B cell (primary cell): ENCODE measurements around the gene METTL26. TPM values are rescaled to one million over a fixed set of nuclear protein-coding genes. Genes with fewer than 3 reads are reported as not detected.
A peak's percentile ranks its signal among the peaks of the same experiment; 100 is the strongest.

Experiments used
- ATAC-seq: fragments of 200-7000 bp; cut with Tn5 transposase; one replicate; pipeline ENCODE4 v1.10.0; 2021; ENCODE audit warnings: low read depth, mild to moderate bottlenecking, moderate number of reproducible peaks, moderate library complexity
- CTCF ChIA-PET: fragments of 350-600 bp; sonication (Branson Sonifier 250); formaldehyde crosslinking; loops from one replicate; lab custom pipeline; 2021; ENCODE audit warnings: antibody characterized with exemption, inconsistent platforms; lab: Charles Lee
- POLR2A ChIA-PET: fragments of 350-600 bp; sonication (Branson Sonifier 250); formaldehyde crosslinking; loops from one replicate; lab custom pipeline; 2021; ENCODE audit warnings: antibody characterized with exemption; lab: Charles Lee
- DNase-seq: peaks from one replicate; pipeline ENCODE4 v3.0.0; 2013
- H2AFZ ChIP-seq: 2 replicates; pipeline ENCODE4 v1.6.1; 2012; ENCODE audit warnings: mild to moderate bottlenecking, low read depth, low read length; ENCODE audit not compliant: insufficient read depth, poor library complexity, severe bottlenecking
- H3K27ac ChIP-seq, 2 donors: 1 replicate in 1 of 2; 2 replicates in 1 of 2; pipeline ENCODE4 v1.5.1; 2012 to 2013; ENCODE audit warnings: low read length in 2 of 2, mild to moderate bottlenecking in 2 of 2, moderate library complexity in 1 of 2
- H3K27me3 ChIP-seq, 4 experiments: fragments of 200-600 bp in 1 of 4; sonication (generic) in 1 of 4; replicated peaks in 1 of 4; 1 replicate in 2 of 4; 2 replicates in 2 of 4; pipeline versions ENCODE4 v1.6.1 to v1.7.0; 2013 to 2016; ENCODE audit warnings: low read length in 3 of 4, mild to moderate bottlenecking in 2 of 4, mixed read lengths in 1 of 4, moderate library complexity in 1 of 4; ENCODE audit not compliant: insufficient read depth in 4 of 4, control insufficient read depth in 3 of 4; ENCODE audit errors: control extremely low read depth in 1 of 4
- H3K36me3 ChIP-seq, 2 experiments: replicated peaks in 1 of 2; 1 replicate in 1 of 2; 2 replicates in 1 of 2; pipeline versions ENCODE4 v1.6.1 to v1.7.1; 2013; ENCODE audit warnings: low read length in 1 of 2; ENCODE audit not compliant: insufficient read depth in 2 of 2, control insufficient read depth in 1 of 2; ENCODE audit errors: control extremely low read depth in 1 of 2, extremely low read depth in 1 of 2
- H3K4me1 ChIP-seq, 2 donors: fragments of 200-600 bp in 1 of 2; sonication (generic) in 1 of 2; 1 replicate in 1 of 2; 2 replicates in 1 of 2; pipeline versions ENCODE4 v1.5.1 to v1.6.1; 2013 to 2017; ENCODE audit warnings: low read length in 2 of 2; ENCODE audit not compliant: control insufficient read depth in 2 of 2, insufficient read depth in 2 of 2
- H3K4me2 ChIP-seq: replicated peaks from 2 replicates; pipeline ENCODE3; 2012; ENCODE audit warnings: mild to moderate bottlenecking, low read depth, low read length; ENCODE audit not compliant: poor library complexity, severe bottlenecking
- H3K4me3 ChIP-seq, 5 experiments: fragments of 200-600 bp in 1 of 5; sonication (generic) in 1 of 5; 1 replicate in 3 of 5; 2 replicates in 2 of 5; pipeline versions ENCODE4 v1.5.1 to v1.7.0; 2011 to 2016; ENCODE audit warnings: low read length in 4 of 5, mild to moderate bottlenecking in 4 of 5, low read depth in 2 of 5, control low read depth in 1 of 5, moderate library complexity in 1 of 5; ENCODE audit not compliant: insufficient read depth in 1 of 5; ENCODE audit errors: control extremely low read depth in 1 of 5, extremely low read depth in 1 of 5
- H3K79me2 ChIP-seq: fragments of 200-600 bp; sonication (generic); one replicate; pipeline ENCODE4 v1.6.0; 2016; ENCODE audit warnings: low read length; ENCODE audit not compliant: control insufficient read depth, insufficient read depth
- H3K9ac ChIP-seq: fragments of 200-600 bp; sonication (generic); 2 replicates; pipeline ENCODE4 v1.6.1; 2017; ENCODE audit warnings: mild to moderate bottlenecking, low read length, moderate library complexity
- H3K9me3 ChIP-seq, 3 donors: one replicate each; pipeline versions ENCODE4 v1.6.1 to v1.7.1; 2013; ENCODE audit warnings: low read length in 2 of 3; ENCODE audit not compliant: control insufficient read depth in 2 of 3, insufficient read depth in 1 of 3; ENCODE audit errors: control extremely low read depth in 1 of 3
- H4K20me1 ChIP-seq: 2 replicates; pipeline ENCODE4 v1.6.0; 2012; ENCODE audit warnings: mild to moderate bottlenecking, low read length; ENCODE audit not compliant: insufficient read depth, control insufficient read depth, poor library complexity, severe bottlenecking
- H3K27ac Mint-ChIP-seq: one replicate; pipeline ENCODE4 v1.8.0; 2021; ENCODE audit warnings: mixed read lengths
- H3K27me3 Mint-ChIP-seq: one replicate; pipeline ENCODE4 v1.8.0; 2021; ENCODE audit warnings: mixed read lengths
- H3K4me1 Mint-ChIP-seq: one replicate; pipeline ENCODE4 v1.8.0; 2021; ENCODE audit warnings: mixed read lengths
- H3K4me3 Mint-ChIP-seq: one replicate; pipeline ENCODE4 v1.8.0; 2021; ENCODE audit warnings: mixed read lengths
- H3K9me3 Mint-ChIP-seq: one replicate; pipeline ENCODE4 v1.8.0; 2022; ENCODE audit warnings: mixed read lengths; ENCODE audit not compliant: insufficient read depth
- EZH2 ChIP-seq: IDR thresholded peaks from 2 replicates; pipeline ENCODE4 v1.6.1; 2012; ENCODE audit warnings: borderline replicate concordance, low read depth, mild to moderate bottlenecking, moderate library complexity, low read length; ENCODE audit not compliant: insufficient read depth, poor library complexity, severe bottlenecking
- WGBS: methylation state at CpG from one replicate; pipeline ENCODE4 v1.1.5; 2013; ENCODE audit warnings: missing lambda C conversion rate; ENCODE audit not compliant: insufficient coverage; 5-methylcytosine and 5-hydroxymethylcytosine counted together
- intact Hi-C: fragments of 100-400 bp; cut with micrococcal nuclease; formaldehyde crosslinking; loops from one replicate; pipeline ENCODE4 v1.10.0; 2022
- polyA plus RNA-seq: library from polyadenylated mRNA; depleted of rRNA; stranded (reverse); fragments of >200 nt; gene quantifications from 2 replicates; pipeline ENCODE4 v1.2.3, GENCODE V29; 2012
- total RNA-seq, 2 donors: library from RNA; stranded (reverse); fragments of 120-200 nt in 1 of 2; gene quantifications; 1 replicate in 1 of 2; 2 replicates in 1 of 2; pipeline versions ENCODE4 v1.2.3 to v1.2.4, GENCODE V29; 2013 to 2022
- TF ChIP-seq, protein P1 (sequence below): fragments of 200-600 bp; IDR thresholded peaks from one replicate; pipeline ENCODE4 v1.8.0; 2022; ENCODE audit warnings: antibody characterized with exemption, mild to moderate bottlenecking

Gene METTL26
- total and polyA plus RNA-seq, 2 donors (not counting 1 experiment from before 2014, with no cell fraction given), result 56.6 to 140 TPM

DNA sequence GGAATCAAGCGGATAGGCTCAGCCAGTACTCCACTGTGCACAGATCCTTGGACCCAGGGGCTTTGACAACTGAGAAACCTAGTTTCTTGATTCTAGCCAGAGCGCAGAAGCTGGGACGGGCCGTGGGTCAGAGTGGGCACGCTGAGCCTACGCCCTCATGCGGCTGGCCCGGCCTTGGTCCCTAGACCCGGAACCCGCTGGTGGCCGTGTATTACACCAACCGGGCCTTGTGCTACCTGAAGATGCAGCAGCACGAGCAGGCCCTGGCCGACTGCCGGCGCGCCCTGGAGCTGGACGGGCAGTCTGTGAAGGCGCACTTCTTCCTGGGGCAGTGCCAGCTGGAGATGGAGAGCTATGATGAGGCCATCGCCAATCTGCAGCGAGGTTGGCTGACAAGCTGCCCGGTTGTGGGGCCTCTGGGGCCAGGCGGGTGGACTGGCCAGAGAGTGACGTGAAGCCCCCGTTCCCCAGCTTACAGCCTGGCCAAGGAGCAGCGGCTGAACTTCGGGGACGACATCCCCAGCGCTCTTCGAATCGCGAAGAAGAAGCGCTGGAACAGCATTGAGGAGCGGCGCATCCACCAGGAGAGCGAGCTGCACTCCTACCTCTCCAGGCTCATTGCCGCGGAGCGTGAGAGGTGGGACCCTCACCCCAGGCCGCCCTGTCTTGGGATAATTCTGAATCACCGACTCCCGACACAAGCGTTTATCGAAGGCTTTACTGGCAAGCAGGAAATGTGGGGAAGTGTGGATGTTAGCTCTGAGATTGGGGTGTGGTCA lies 45.1 kb upstream of the METTL26 start:
- Histone ChIP-seq H3K4me2 (peak overlapping the region; percentile 99), H3K9me3 (peaks cover 0 to 7% (median 0%) of the 10 kb centered on the region in 3 donors), H3K9ac (peak overlapping the region; percentile 67), H3K4me1 (peaks cover 28 to 63% of the 10 kb centered on the region in 2 donors), H3K4me3 (peak overlapping the region; percentile 22 to 84 (median 65)), H3K27ac (peak overlapping the region in 1 of 2 donors; percentile 81), H3K27me3 (peaks cover 0 to 13% (median 5%) of the 10 kb centered on the region in 4 experiments), H4K20me1 (peaks cover 31% of the 10 kb centered on the region), H3K36me3 (peaks cover 0 to 17% of the 10 kb centered on the region in 2 experiments), H3K79me2 (peaks cover 33% of the 10 kb centered on the region), H2AFZ (peak overlapping the region; percentile 85)
- intact Hi-C loops, result loop anchor here (5.0 kb wide), 1 partner anchor 41 kb away; the partner anchor contains the start of gene ANTKMT
- ATAC-seq (no peak), DNase-seq (peak; percentile 51)
- H3K4me1 Mint-ChIP-seq, result peaks cover 39% of the 10 kb centered on the region
- TF ChIP-seq EZH2, result no peak
- TF ChIP-seq, protein P1, sequence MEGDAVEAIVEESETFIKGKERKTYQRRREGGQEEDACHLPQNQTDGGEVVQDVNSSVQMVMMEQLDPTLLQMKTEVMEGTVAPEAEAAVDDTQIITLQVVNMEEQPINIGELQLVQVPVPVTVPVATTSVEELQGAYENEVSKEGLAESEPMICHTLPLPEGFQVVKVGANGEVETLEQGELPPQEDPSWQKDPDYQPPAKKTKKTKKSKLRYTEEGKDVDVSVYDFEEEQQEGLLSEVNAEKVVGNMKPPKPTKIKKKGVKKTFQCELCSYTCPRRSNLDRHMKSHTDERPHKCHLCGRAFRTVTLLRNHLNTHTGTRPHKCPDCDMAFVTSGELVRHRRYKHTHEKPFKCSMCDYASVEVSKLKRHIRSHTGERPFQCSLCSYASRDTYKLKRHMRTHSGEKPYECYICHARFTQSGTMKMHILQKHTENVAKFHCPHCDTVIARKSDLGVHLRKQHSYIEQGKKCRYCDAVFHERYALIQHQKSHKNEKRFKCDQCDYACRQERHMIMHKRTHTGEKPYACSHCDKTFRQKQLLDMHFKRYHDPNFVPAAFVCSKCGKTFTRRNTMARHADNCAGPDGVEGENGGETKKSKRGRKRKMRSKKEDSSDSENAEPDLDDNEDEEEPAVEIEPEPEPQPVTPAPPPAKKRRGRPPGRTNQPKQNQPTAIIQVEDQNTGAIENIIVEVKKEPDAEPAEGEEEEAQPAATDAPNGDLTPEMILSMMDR, result no peak
- ChIA-PET POLR2A (interaction anchor here (0.8 to 1.1 kb wide), 2 partner anchors 9 to 155 kb away, joined by 3 to 6 read pairs; partner anchors contain the start of gene WDR24), CTCF (interaction anchor here (0.8 to 1.4 kb wide), 3 partner anchors 9 to 45 kb away, joined by 3 to 7 read pairs (median 3); partner anchors contain the start of genes METTL26, RHOT2 and WDR24)
- H3K4me3 Mint-ChIP-seq, result peak overlapping the region; percentile 80
- no peaks in the 10 kb centered on the region for H3K9me3 Mint-ChIP-seq
- WGBS, result 56% methylated on average over 44 of the region's 44 CpGs
- H3K27me3 Mint-ChIP-seq, result no peaks in the 10 kb centered on the region
- peak overlapping the region; percentile 65 for H3K27ac Mint-ChIP-seq
